Measurements from ENCODE around the gene BUD13.

Gene BUD13

GRCh38 chr11:116712428-116712827 lies 60.4 kb downstream of the BUD13 start:
- WGBS: 89% methylated on average over 4 of the region's 4 CpGs

GRCh38 chr11:116710762-116711161 lies 62.0 kb downstream of the BUD13 start:
- H3K4me1 ChIP-seq (ENCODE audit: insufficient read depth, low read length): peaks cover 16% of the 10 kb centered on the region
- 89% methylated on average over 4 of the region's 4 CpGs for WGBS
- no peak overlapping the region for H3K4me3 ChIP-seq (ENCODE audit: low read length)
- no peak overlapping the region for H3K9ac ChIP-seq (ENCODE audit: low read depth, low read length)
- no peak overlapping the region for H3K27ac ChIP-seq (ENCODE audit: low read depth, low read length)
- H3K27me3 ChIP-seq (ENCODE audit: insufficient read depth, low read length): peaks cover 16% of the 10 kb centered on the region
- H3K36me3 ChIP-seq (ENCODE audit: insufficient read depth, low read length): no peaks in the 10 kb centered on the region
- no peaks in the 10 kb centered on the region for H3K9me3 ChIP-seq (ENCODE audit: insufficient read depth, low read depth, low read length)

More at GRCh38 chr11:116712428-116712827, 60.4 kb downstream of the BUD13 start:
- Histone ChIP-seq H3K27me3 (ENCODE audit: insufficient read depth, low read length) (peaks cover 16% of the 10 kb centered on the region), H3K36me3 (ENCODE audit: insufficient read depth, low read length) (no peaks in the 10 kb centered on the region), H3K4me3 (ENCODE audit: low read length) (no peak overlapping the region), H3K9me3 (ENCODE audit: insufficient read depth, low read depth, low read length) (no peaks in the 10 kb centered on the region), H3K4me1 (ENCODE audit: insufficient read depth, low read length) (peaks cover 16% of the 10 kb centered on the region), H3K27ac (ENCODE audit: low read depth, low read length) (no peak overlapping the region), H3K9ac (ENCODE audit: low read depth, low read length) (no peak overlapping the region)

GRCh38 chr11:116710001-116710674 lies 62.6 kb downstream of the BUD13 start:
- Histone ChIP-seq H3K9me3 (ENCODE audit: insufficient read depth, low read depth, low read length) (no peaks in the 10 kb centered on the region), H3K27ac (ENCODE audit: low read depth, low read length) (peak overlapping the region; percentile 30; the same call in 1 of the 2 replicates), H3K9ac (ENCODE audit: low read depth, low read length) (no peak overlapping the region), H3K27me3 (ENCODE audit: insufficient read depth, low read length) (peaks cover 16% of the 10 kb centered on the region), H3K4me3 (ENCODE audit: low read length) (0 out of 2 replicates have a peak overlapping the region, but pooled peaks have one; percentile 9), H3K36me3 (ENCODE audit: insufficient read depth, low read length) (no peaks in the 10 kb centered on the region), H3K4me1 (ENCODE audit: insufficient read depth, low read length) (peaks cover 13% of the 10 kb centered on the region)
- WGBS: 35% methylated on average over 17 of the region's 17 CpGs

DNA sequence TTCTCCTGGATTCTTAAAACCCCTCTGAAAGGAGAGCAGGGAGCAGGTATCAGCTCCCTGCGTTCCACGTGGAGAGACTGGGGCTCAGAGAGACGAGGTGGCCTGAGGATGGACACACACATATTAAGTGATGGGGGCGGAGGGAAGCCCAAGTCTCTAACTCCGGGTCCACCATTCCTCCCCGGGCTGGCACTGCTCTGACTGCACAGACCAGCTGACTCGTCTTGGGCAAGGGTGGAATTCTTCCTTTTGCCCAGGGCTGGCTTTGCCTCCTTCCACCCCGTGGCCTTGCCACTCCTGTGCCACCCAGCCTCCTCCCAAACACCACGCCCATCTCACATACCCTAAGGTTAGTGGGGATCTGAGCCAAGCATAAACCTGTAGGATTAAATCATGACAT lies 65.0 kb downstream of the BUD13 start:
- no peak overlapping the region for H3K4me3 ChIP-seq (ENCODE audit: low read length)
- H3K27me3 ChIP-seq (ENCODE audit: insufficient read depth, low read length): peaks cover 16% of the 10 kb centered on the region
- H3K36me3 ChIP-seq (ENCODE audit: insufficient read depth, low read length): no peaks in the 10 kb centered on the region
- H3K9me3 ChIP-seq (ENCODE audit: insufficient read depth, low read depth, low read length): no peaks in the 10 kb centered on the region
- peaks cover 6% of the 10 kb centered on the region for H3K4me1 ChIP-seq (ENCODE audit: insufficient read depth, low read length)
- H3K9ac ChIP-seq (ENCODE audit: low read depth, low read length): no peak overlapping the region
- no peak overlapping the region for H3K27ac ChIP-seq (ENCODE audit: low read depth, low read length)
- whole genome bisulfite sequencing: 88% methylated on average over 9 of the region's 9 CpGs

DNA sequence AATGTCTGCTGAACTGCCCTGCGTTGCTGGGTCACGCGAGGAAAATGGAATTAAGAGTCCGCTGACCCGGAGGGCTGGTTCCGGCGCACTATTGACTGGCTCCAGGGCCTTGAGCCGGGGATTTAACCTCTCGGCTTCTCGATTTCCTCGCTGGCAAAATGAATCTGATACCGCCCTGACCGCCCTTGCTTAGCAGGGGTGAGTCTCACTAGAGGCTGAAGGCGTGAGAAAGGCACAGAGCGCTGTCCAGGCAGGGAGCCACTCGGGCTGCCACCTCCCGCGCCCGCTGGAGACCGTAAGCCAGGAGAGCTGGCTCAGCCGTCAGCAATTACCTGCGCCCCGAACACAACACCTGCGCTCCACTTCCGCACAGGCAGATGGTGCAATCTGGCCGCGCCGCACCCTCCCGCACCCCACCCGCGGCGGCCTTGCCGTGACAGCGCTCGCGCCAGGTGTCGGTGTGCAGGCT lies 65.6 kb downstream of the BUD13 start:
- Histone ChIP-seq H3K36me3 (ENCODE audit: insufficient read depth, low read length) (no peaks in the 10 kb centered on the region), H3K27ac (ENCODE audit: low read depth, low read length) (no peak overlapping the region), H3K27me3 (ENCODE audit: insufficient read depth, low read length) (peaks cover 16% of the 10 kb centered on the region), H3K4me1 (ENCODE audit: insufficient read depth, low read length) (peaks cover 6% of the 10 kb centered on the region), H3K9ac (ENCODE audit: low read depth, low read length) (no peak overlapping the region), H3K4me3 (ENCODE audit: low read length) (no peak overlapping the region), H3K9me3 (ENCODE audit: insufficient read depth, low read depth, low read length) (no peaks in the 10 kb centered on the region)
- WGBS: 92% methylated on average over 37 of the region's 37 CpGs

GRCh38 chr11:116703421-116703820 lies 69.4 kb downstream of the BUD13 start:
- Histone ChIP-seq H3K9me3 (ENCODE audit: insufficient read depth, low read depth, low read length) (no peaks in the 10 kb centered on the region), H3K9ac (ENCODE audit: low read depth, low read length) (no peak overlapping the region), H3K4me3 (ENCODE audit: low read length) (no peak overlapping the region), H3K4me1 (ENCODE audit: insufficient read depth, low read length) (peaks cover 2% of the 10 kb centered on the region; the same call in 1 of the 2 replicates), H3K27ac (ENCODE audit: low read depth, low read length) (no peak overlapping the region), H3K36me3 (ENCODE audit: insufficient read depth, low read length) (no peaks in the 10 kb centered on the region), H3K27me3 (ENCODE audit: insufficient read depth, low read length) (peaks cover 2% of the 10 kb centered on the region; the same call in 1 of the 2 replicates)
- 52% methylated on average over 11 of the region's 11 CpGs for WGBS

GRCh38 chr11:116702772-116703385 lies 69.9 kb downstream of the BUD13 start:
- no peaks in the 10 kb centered on the region for H3K36me3 ChIP-seq (ENCODE audit: insufficient read depth, low read length)
- H3K27me3 ChIP-seq (ENCODE audit: insufficient read depth, low read length): peaks cover 2% of the 10 kb centered on the region; the same call in 1 of the 2 replicates
- H3K4me1 ChIP-seq (ENCODE audit: insufficient read depth, low read length): peaks cover 2% of the 10 kb centered on the region; the same call in 1 of the 2 replicates
- H3K9me3 ChIP-seq (ENCODE audit: insufficient read depth, low read depth, low read length): no peaks in the 10 kb centered on the region
- H3K4me3 ChIP-seq (ENCODE audit: low read length): no peak overlapping the region
- H3K27ac ChIP-seq (ENCODE audit: low read depth, low read length): no peak overlapping the region
- no peak overlapping the region for H3K9ac ChIP-seq (ENCODE audit: low read depth, low read length)
- WGBS: 81% methylated on average over 8 of the region's 8 CpGs

DNA sequence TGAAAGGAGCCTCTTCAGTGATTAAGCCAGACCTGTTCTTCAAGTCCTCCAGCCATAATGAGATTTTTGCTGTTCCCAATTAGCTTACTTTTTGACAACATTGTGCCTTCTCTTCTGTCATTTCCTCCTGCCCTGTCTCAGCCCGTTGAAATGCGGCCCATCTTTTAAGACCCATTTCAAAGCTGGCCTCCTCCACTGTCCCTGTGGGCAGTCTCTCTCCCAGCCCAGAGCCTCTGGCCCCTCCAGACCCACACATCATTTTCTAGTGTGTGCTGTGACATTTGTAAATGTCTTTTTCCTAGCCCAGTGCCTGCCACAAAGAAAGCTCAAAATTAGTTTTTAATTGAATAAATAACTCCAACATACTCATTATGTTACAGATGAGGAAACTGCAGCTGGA lies 70.9 kb downstream of the BUD13 start:
- H3K27me3 ChIP-seq (ENCODE audit: insufficient read depth, low read length): no peaks in the 10 kb centered on the region
- H3K9ac ChIP-seq (ENCODE audit: low read depth, low read length): no peak overlapping the region
- no peaks in the 10 kb centered on the region for H3K36me3 ChIP-seq (ENCODE audit: insufficient read depth, low read length)
- H3K27ac ChIP-seq (ENCODE audit: low read depth, low read length): no peak overlapping the region
- no peaks in the 10 kb centered on the region for H3K9me3 ChIP-seq (ENCODE audit: insufficient read depth, low read depth, low read length)
- H3K4me3 ChIP-seq (ENCODE audit: low read length): no peak overlapping the region
- WGBS: 89% methylated on average over 2 of the region's 2 CpGs
- peaks cover 5% of the 10 kb centered on the region for H3K4me1 ChIP-seq (ENCODE audit: insufficient read depth, low read length)

DNA sequence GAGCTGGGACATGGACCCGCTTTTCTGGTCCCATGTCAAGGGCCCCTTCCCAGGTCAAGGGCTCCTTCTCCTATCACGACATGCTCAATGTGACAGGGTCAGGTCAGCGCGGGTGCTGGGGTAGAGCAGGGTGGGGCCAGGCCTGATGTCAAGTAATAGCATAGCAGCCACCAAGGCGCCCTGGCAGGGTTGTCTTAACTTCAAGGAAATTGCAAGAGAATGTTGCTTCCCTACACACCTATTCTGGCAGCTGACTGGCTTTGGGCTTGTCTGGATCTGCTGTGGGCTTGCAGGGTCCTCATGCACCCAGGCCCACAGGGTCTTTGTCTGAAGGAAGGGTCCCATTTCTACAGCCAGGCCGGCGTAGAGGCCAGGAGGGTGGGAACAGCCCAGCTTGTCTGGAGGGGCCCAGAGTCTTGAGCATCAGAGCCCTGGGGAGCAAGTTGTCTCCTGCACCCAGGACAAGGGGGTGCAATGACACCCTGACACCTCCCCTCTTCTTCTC lies 71.4 kb downstream of the BUD13 start:
- WGBS: 92% methylated on average over 7 of the region's 7 CpGs
- no peaks in the 10 kb centered on the region for H3K9me3 ChIP-seq (ENCODE audit: insufficient read depth, low read depth, low read length)
- no peaks in the 10 kb centered on the region for H3K36me3 ChIP-seq (ENCODE audit: insufficient read depth, low read length)
- peaks cover 9% of the 10 kb centered on the region for H3K4me1 ChIP-seq (ENCODE audit: insufficient read depth, low read length)
- no peak overlapping the region for H3K27ac ChIP-seq (ENCODE audit: low read depth, low read length)
- H3K4me3 ChIP-seq (ENCODE audit: low read length): no peak overlapping the region
- H3K9ac ChIP-seq (ENCODE audit: low read depth, low read length): no peak overlapping the region
- no peaks in the 10 kb centered on the region for H3K27me3 ChIP-seq (ENCODE audit: insufficient read depth, low read length)

DNA sequence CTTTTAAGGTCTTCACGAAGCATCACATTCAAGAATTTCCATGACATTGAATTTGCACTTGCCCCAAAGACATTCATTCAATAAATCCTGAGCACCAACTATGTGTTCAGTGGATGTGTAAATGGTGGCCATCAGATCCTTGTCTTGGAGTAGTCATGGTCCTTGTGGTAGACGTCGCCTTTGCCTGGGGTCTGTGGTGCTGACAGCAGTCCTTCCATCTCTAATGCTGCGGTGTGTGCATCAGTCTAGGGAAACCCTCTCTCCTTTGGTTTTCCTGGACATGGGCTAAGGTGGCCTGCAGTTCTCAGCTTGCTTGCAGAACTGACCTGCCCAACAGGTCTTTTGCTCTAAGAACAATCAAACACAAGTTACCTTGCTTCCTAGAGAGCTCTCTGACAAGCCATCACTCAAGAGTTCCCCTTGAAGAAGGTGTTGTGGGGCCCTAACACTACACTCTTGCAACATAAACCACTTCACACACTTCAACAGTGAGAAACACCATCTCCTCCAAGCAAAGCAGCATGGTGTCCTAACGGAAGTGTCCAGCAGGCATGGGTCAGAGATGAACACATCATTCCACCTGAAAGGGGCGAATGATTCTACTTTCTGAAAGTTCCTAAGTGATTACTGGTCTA lies 72.1 kb downstream of the BUD13 start:
- Histone ChIP-seq H3K9ac (ENCODE audit: low read depth, low read length) (no peak overlapping the region), H3K4me1 (ENCODE audit: insufficient read depth, low read length) (peaks cover 13% of the 10 kb centered on the region), H3K27ac (ENCODE audit: low read depth, low read length) (no peak overlapping the region), H3K27me3 (ENCODE audit: insufficient read depth, low read length) (no peaks in the 10 kb centered on the region), H3K36me3 (ENCODE audit: insufficient read depth, low read length) (no peaks in the 10 kb centered on the region), H3K4me3 (ENCODE audit: low read length) (no peak overlapping the region), H3K9me3 (ENCODE audit: insufficient read depth, low read depth, low read length) (no peaks in the 10 kb centered on the region)
- 94% methylated on average over 6 of the region's 6 CpGs for WGBS
